K562 (cell line): ENCODE measurements around the gene GALNT7. TPM values are rescaled to one million over a fixed set of nuclear protein-coding genes. Genes with fewer than 3 reads are reported as not detected.

Source experiments
- ARID2 ChIP-seq: fragments of 450-650 bp; IDR thresholded peaks from 2 replicates; pipeline ENCODE4 v1.6.1; 2017; ENCODE audit warnings: antibody characterized with exemption, mild to moderate bottlenecking
- BDP1 ChIP-seq: IDR thresholded peaks from 3 replicates; pipeline ENCODE4 v1.6.1; 2011; ENCODE audit not compliant: insufficient read length, insufficient read depth
- CREBBP ChIP-seq: IDR thresholded peaks from one replicate; pipeline ENCODE4 v1.6.1; 2012; ENCODE audit warnings: low read depth, mild to moderate bottlenecking, control low read depth, inconsistent platforms, low read length
- CXXC5 ChIP-seq: fragments of 250-450 bp; sonication (Bioruptor Pico); IDR thresholded peaks from 2 replicates; pipeline ENCODE4 v1.8.0; 2022; ENCODE audit warnings: inconsistent platforms, mild to moderate bottlenecking, moderate library complexity
- DIDO1 ChIP-seq: fragments of 450-650 bp; IDR thresholded peaks from 2 replicates; pipeline ENCODE4 v1.6.1; 2016; ENCODE audit warnings: low read depth, missing biosample characterization, missing genetic modification characterization
- DNMT1 ChIP-seq: fragments of 450-650 bp; IDR thresholded peaks from 2 replicates; pipeline ENCODE4 v1.6.1; 2016; ENCODE audit warnings: antibody characterized with exemption, mild to moderate bottlenecking
- MAFG ChIP-seq: fragments of 450-650 bp; conservative IDR thresholded peaks from 2 replicates; pipeline ENCODE4 v1.6.1; 2016; ENCODE audit warnings: missing genetic modification characterization, missing compliant biosample characterization
- MEIS2 ChIP-seq: fragments of 450-650 bp; IDR thresholded peaks from 2 replicates; pipeline ENCODE4 v1.6.1; 2014; ENCODE audit warnings: mild to moderate bottlenecking; ENCODE audit not compliant: partially characterized antibody
- NFIC ChIP-seq: fragments of 450-650 bp; IDR thresholded peaks from 2 replicates; pipeline ENCODE4 v1.6.1; 2017; ENCODE audit warnings: mild to moderate bottlenecking, inconsistent platforms
- SAFB ChIP-seq: fragments of 200-400 bp; formaldehyde crosslinking; IDR thresholded peaks from 2 replicates; pipeline ENCODE4 v1.6.1; 2017; ENCODE audit warnings: low read depth, low read length, borderline replicate concordance
- SOX6 ChIP-seq: fragments of 450-650 bp; IDR thresholded peaks from 2 replicates; pipeline ENCODE4 v1.6.1; 2014; ENCODE audit warnings: mild to moderate bottlenecking
- SPI1 ChIP-seq: IDR thresholded peaks from 2 replicates; pipeline ENCODE4 v1.6.1; 2011; ENCODE audit warnings: low read depth, low read length, control low read depth, borderline replicate concordance
- ZNF311 ChIP-seq: fragments of 250-450 bp; sonication (Bioruptor Pico); IDR thresholded peaks from 2 replicates; pipeline ENCODE4 v1.4.0; 2020; ENCODE audit warnings: mild to moderate bottlenecking, moderate library complexity
- ZNF316 ChIP-seq: fragments of 450-650 bp; IDR thresholded peaks from 2 replicates; pipeline ENCODE4 v1.6.1; 2016
- ZNF551 ChIP-seq: fragments of 250-450 bp; sonication (Bioruptor Pico); IDR thresholded peaks from 2 replicates; pipeline ENCODE4 v1.5.0; 2021; ENCODE audit warnings: mild to moderate bottlenecking, moderate library complexity
- ZNF586 ChIP-seq: fragments of 450-650 bp; formaldehyde crosslinking; conservative IDR thresholded peaks from 2 replicates; pipeline ENCODE4 v1.4.0; 2020; ENCODE audit warnings: mild to moderate bottlenecking, moderate library complexity
- ZNF778 ChIP-seq: fragments of 450-650 bp; formaldehyde crosslinking; IDR thresholded peaks from 2 replicates; pipeline ENCODE4 v1.4.0; 2020; ENCODE audit warnings: mild to moderate bottlenecking, moderate library complexity
- polyA plus RNA-seq, 8 experiments: library from polyadenylated mRNA; depleted of rRNA in 4 of 8; stranded (reverse) in 5 of 8; unstranded in 3 of 8; fragments of >200 nt; fragmentation: Nextera tagmentation in 2 of 8; fragmentation: Illumina TruSeq in 1 of 8; extraction: Ambion mirVana in 2 of 8; extraction: Trizol in 1 of 8; gene quantifications; 2 replicates each; pipeline versions ENCODE4 v1.2.1 to v1.2.3, GENCODE V29; 2011 to 2014; ENCODE audit warnings: inconsistent platforms in 1 of 8, missing spikeins in 1 of 8
- total RNA-seq, 7 experiments: library from RNA; depleted of rRNA in 6 of 7; stranded (reverse); fragments of >200 nt in 6 of 7; fragmentation: Illumina TruSeq in 2 of 7; extraction: Trizol in 2 of 7; gene quantifications; 2 replicates each; pipeline versions ENCODE4 v1.2.1 to v1.2.3, GENCODE V29; 2011 to 2021; ENCODE audit warnings: low replicate concordance in 1 of 7
- TF ChIP-seq, protein P1 (sequence below): fragments of 250-450 bp; sonication (Bioruptor Pico); IDR thresholded peaks from 2 replicates; pipeline ENCODE4 v1.8.0; 2022; ENCODE audit warnings: moderate library complexity, mild to moderate bottlenecking, inconsistent platforms
- TF ChIP-seq, protein P2 (sequence below): fragments of 450-650 bp; IDR thresholded peaks from 2 replicates; pipeline ENCODE4 v1.6.1; 2018; ENCODE audit warnings: mild to moderate bottlenecking, low read depth; ENCODE audit not compliant: partially characterized antibody
- TF ChIP-seq, protein P3 (sequence below): fragments of 450-650 bp; conservative IDR thresholded peaks from 2 replicates; pipeline ENCODE4 v1.6.1; 2016; ENCODE audit warnings: missing genetic modification characterization, low read depth, mild to moderate bottlenecking, missing compliant biosample characterization, moderate library complexity
- TF ChIP-seq, protein P4 (sequence below), 2 experiments: fragments of 150-350 bp in 1 of 2; IDR thresholded peaks; 2 replicates each; pipeline ENCODE4 v1.6.1; 2012 to 2016; ENCODE audit warnings: low read depth in 2 of 2, low read length in 2 of 2, mild to moderate bottlenecking in 1 of 2, moderate library complexity in 1 of 2
- TF ChIP-seq, protein P5 (sequence below): fragments of 450-650 bp; IDR thresholded peaks from 2 replicates; pipeline ENCODE4 v1.6.1; 2014; ENCODE audit warnings: low read depth, mild to moderate bottlenecking, moderate library complexity, borderline replicate concordance

The GALNT7 gene
- total and polyA plus RNA-seq, 9 of the 15 experiments (the other 6 are each of a cell fraction or from before 2014, with no cell fraction given) = 16.7 to 38.7 (median 31.1) TPM

DNA sequence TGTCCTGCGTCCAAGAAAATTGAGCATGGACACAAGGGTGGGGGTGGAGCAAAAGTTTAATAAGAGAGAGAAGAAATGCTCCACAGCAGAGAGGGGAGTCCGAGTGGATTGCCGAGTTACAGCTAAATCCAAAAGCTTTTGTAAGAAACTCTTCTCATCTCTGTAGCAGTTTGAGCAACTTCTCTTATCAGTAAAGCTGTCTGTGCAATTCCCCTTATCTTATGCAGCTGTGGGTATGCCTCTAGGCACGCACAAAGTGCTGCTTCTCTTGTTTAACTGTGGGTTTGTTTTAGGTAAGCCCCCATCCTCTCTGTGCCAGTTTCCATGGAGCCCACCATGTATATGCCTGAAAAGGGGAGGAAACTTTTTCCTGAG lies 120.7 kb downstream of the GALNT7 start (continued):
- TF ChIP-seq ZNF316 (no peak), SPI1 (no peak), ZNF311 (no peak), CXXC5 (CRISPR knock-in tag) (peak; percentile 62), DIDO1 (tag) (no peak), SAFB (no peak), MAFG (no peak), BDP1 (no peak), NFIC (peak; percentile 44; the same call in 1 of the 2 replicates), ARID2 (no peak), ZNF551 (CRISPR knock-in tag) (no peak), ZNF778 (CRISPR knock-in tag) (no peak), MEIS2 (peak; percentile 29), SOX6 (peak; percentile 78), CREBBP (no peak), ZNF586 (CRISPR knock-in tag) (no peak), DNMT1 (no peak)
- TF ChIP-seq, protein P1, sequence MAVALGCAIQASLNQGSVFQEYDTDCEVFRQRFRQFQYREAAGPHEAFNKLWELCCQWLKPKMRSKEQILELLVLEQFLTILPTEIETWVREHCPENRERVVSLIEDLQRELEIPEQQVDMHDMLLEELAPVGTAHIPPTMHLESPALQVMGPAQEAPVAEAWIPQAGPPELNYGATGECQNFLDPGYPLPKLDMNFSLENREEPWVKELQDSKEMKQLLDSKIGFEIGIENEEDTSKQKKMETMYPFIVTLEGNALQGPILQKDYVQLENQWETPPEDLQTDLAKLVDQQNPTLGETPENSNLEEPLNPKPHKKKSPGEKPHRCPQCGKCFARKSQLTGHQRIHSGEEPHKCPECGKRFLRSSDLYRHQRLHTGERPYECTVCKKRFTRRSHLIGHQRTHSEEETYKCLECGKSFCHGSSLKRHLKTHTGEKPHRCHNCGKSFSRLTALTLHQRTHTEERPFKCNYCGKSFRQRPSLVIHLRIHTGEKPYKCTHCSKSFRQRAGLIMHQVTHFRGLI (CRISPR knock-in tag) = no peak
- TF ChIP-seq, protein P2, sequence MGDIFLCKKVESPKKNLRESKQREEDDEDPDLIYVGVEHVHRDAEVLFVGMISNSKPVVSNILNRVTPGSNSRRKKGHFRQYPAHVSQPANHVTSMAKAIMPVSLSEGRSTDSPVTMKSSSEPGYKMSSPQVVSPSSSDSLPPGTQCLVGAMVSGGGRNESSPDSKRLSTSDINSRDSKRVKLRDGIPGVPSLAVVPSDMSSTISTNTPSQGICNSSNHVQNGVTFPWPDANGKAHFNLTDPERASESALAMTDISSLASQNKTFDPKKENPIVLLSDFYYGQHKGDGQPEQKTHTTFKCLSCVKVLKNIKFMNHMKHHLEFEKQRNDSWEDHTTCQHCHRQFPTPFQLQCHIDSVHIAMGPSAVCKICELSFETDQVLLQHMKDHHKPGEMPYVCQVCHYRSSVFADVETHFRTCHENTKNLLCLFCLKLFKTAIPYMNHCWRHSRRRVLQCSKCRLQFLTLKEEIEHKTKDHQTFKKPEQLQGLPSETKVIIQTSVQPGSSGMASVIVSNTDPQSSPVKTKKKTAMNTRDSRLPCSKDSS = no peak
- TF ChIP-seq, protein P3, sequence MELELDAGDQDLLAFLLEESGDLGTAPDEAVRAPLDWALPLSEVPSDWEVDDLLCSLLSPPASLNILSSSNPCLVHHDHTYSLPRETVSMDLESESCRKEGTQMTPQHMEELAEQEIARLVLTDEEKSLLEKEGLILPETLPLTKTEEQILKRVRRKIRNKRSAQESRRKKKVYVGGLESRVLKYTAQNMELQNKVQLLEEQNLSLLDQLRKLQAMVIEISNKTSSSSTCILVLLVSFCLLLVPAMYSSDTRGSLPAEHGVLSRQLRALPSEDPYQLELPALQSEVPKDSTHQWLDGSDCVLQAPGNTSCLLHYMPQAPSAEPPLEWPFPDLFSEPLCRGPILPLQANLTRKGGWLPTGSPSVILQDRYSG (tag) = no peak
- TF ChIP-seq, protein P4, sequence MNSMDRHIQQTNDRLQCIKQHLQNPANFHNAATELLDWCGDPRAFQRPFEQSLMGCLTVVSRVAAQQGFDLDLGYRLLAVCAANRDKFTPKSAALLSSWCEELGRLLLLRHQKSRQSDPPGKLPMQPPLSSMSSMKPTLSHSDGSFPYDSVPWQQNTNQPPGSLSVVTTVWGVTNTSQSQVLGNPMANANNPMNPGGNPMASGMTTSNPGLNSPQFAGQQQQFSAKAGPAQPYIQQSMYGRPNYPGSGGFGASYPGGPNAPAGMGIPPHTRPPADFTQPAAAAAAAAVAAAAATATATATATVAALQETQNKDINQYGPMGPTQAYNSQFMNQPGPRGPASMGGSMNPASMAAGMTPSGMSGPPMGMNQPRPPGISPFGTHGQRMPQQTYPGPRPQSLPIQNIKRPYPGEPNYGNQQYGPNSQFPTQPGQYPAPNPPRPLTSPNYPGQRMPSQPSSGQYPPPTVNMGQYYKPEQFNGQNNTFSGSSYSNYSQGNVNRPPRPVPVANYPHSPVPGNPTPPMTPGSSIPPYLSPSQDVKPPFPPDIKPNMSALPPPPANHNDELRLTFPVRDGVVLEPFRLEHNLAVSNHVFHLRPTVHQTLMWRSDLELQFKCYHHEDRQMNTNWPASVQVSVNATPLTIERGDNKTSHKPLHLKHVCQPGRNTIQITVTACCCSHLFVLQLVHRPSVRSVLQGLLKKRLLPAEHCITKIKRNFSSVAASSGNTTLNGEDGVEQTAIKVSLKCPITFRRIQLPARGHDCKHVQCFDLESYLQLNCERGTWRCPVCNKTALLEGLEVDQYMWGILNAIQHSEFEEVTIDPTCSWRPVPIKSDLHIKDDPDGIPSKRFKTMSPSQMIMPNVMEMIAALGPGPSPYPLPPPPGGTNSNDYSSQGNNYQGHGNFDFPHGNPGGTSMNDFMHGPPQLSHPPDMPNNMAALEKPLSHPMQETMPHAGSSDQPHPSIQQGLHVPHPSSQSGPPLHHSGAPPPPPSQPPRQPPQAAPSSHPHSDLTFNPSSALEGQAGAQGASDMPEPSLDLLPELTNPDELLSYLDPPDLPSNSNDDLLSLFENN (IDR thresholded peaks at IDR 0.05; ENCODE audit: low read depth in 2 of 2, low read length in 2 of 2) = no peak
- TF ChIP-seq, protein P5, sequence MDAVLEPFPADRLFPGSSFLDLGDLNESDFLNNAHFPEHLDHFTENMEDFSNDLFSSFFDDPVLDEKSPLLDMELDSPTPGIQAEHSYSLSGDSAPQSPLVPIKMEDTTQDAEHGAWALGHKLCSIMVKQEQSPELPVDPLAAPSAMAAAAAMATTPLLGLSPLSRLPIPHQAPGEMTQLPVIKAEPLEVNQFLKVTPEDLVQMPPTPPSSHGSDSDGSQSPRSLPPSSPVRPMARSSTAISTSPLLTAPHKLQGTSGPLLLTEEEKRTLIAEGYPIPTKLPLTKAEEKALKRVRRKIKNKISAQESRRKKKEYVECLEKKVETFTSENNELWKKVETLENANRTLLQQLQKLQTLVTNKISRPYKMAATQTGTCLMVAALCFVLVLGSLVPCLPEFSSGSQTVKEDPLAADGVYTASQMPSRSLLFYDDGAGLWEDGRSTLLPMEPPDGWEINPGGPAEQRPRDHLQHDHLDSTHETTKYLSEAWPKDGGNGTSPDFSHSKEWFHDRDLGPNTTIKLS = no peak
